Prostate gland (tissue), 2 donors: ENCODE results near the gene WNT16.

Experiments used
- CTCF ChIP-seq, 4 experiments: fragments of 200-600 bp in 2 of 4; fragments of 450-650 bp in 2 of 4; sonication (generic) in 2 of 4; IDR thresholded peaks; 1 replicate in 3 of 4; 2 replicates in 1 of 4; pipeline ENCODE4 v1.5.1; 2016 to 2019; ENCODE audit warnings: antibody characterized with exemption in 4 of 4, mild to moderate bottlenecking in 2 of 4, moderate library complexity in 2 of 4
- POLR2A ChIP-seq: fragments of 450-650 bp; IDR thresholded peaks from one replicate; pipeline ENCODE4 v1.6.1; 2016; ENCODE audit warnings: antibody characterized with exemption, mild to moderate bottlenecking

- TF ChIP-seq CTCF (IDR thresholded peaks at IDR 0.05) (no peak), POLR2A (no peak)
Observed at GRCh38 chr7:121376979-121377378, 48.2 kb downstream of the WNT16 start.
